Measurements from ENCODE around the gene SPDYE1.

The SPDYE1 gene

GRCh38 chr7:44045226-44046014 is 47.7 kb downstream of the SPDYE1 start:
- DNase-seq: no peak

GRCh38 chr7:44046321-44047061 is 48.8 kb downstream of the SPDYE1 start:
- DNase-seq: peak in 2 of 5 donors; percentile 20 to 74

GRCh38 chr7:44048031-44048795 is 50.5 kb downstream of the SPDYE1 start:
- no peak for DNase-seq

DNA sequence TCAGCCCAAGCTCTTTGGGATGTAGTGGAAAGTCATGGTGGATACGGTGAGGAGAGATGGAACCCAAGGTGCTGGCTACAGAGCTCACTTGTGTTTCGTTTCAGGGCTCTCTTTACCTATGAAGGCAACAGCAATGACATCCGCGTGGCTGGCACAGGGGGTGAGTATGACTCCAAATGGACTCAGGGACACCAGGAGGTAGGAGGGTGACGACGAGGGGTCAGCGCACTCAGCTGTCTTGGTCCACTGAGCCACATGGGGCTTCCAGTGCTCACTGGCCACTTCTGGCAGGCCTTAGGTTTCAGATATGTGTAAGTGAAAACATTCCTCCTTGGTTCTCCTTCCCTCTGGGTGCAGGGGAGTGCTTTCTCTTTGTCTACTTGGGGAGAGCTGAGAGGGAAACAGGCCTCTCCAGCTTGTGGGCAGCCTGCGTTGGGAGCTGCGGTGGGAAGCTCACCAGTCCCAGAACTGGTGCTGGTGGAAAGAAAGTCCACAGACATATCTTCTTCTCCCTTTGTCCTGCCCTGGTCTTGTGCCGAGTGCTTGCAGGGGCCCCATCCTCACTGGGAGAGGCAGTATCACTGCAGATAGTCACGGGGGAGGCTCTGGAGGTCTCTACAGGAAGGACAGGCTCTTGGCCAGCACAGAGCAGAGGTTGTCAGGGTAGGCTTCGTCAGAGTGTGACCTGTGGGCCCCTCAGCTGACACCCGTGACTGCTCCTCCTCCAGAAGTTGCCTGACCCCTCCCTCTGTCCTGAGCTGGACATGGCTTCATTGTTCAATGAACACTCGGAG is 52.6 kb downstream of the SPDYE1 start:
- no peak for DNase-seq

GRCh38 chr7:44050915-44051560 is 53.3 kb downstream of the SPDYE1 start:
- DNase-seq: no peak

GRCh38 chr7:44051611-44052220 is 54.0 kb downstream of the SPDYE1 start:
- DNase-seq: no peak

GRCh38 chr7:44052771-44053365 is 55.2 kb downstream of the SPDYE1 start:
- no peak for DNase-seq

DNA sequence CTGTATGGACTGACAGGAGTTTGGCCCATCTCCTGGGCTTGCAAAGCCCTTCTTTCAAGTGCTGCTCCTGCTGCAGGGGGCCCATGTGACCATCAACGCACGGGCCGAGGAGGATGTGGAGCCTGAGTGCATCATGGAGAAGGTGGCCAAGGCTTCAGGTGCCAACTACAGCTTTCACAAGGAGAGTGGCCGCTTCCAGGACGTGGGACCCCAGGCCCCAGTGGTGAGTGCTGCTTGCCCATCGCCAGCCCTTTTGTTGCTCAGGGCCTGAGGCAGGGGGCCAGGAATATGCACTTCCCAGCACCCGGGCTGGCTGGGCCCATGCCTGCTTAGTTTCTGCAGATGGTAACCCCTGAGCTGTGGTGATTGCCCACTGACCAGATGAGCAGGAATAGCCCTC is 59.0 kb downstream of the SPDYE1 start:
- no peak for DNase-seq

DNA sequence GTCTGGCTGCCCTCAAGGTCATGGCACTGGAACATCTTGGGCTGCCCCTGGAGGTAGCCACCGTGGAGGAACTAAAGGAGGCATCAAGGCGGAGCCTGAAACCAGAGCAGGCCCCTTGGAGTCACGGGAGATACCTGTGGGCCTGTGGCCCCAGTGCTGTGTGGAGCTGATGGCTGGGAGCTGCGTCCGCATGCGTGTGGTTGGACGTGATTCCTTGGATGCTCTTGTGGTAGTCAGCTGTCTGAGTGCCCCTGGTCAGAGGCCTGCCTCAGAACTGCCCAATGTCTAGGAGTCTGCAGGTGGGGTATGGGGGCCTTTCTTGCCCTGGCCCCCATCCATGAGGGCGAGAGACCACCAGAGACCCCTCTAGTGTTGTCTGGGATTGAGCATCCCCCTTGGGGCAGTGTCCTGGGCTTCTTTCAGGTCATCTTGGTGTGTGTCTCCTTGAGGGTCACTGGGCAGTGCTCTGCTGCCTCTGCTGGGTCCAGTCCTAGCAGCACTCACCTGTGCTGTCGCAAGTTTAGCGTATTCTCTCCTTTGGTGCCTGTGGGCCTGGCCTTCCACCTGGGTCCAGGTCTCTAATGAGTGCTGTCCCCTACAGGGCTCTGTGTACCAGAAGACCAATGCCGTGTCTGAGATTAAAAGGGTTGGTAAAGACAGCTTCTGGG is 59.6 kb downstream of the SPDYE1 start:
- no peak for DNase-seq

DNA sequence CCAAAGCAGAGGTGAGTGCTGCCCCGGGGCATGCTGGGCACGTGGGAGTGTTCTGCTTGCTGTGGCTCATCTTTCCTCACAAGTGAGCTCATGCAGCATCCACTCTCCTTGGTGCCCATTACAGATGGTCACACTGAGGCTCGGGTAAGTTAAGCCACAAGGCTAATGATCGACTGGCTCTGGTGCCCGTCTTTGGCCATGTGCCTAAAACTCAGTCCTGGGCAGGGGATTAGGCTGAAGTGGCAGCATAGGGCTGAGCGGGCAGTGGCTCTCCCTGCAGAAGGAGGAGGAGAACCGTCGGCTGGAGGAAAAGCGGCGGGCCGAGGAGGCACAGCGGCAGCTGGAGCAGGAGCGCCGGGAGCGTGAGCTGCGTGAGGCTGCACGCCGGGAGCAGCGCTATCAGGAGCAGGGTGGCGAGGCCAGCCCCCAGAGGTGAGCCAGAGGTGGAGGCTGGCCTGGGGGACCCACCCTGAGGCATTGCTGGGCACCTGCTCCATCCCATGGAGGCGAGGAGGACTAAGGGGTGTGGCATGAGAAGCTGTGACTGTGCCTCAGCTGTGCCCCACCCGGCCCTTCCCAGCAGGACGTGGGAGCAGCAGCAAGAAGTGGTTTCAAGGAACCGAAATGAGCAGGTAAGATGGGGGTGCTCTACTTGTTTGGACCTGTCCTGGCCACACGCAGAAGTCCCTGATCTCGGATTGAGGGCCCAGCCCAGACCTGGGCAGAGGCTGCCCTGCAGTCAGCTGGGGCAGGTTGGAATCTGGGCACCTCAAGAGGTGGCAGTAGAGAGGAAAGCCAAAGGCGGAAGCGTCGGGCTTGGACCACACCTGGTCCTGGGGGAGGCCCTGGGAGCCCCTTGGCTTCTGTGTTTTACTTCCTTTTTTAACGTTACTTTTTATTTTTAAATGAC is 60.4 kb downstream of the SPDYE1 start:
- DNase-seq: no peak

- no peak for DNase-seq
Observed at GRCh38 chr7:44058759-44059218, 61.1 kb downstream of the SPDYE1 start.

DNA sequence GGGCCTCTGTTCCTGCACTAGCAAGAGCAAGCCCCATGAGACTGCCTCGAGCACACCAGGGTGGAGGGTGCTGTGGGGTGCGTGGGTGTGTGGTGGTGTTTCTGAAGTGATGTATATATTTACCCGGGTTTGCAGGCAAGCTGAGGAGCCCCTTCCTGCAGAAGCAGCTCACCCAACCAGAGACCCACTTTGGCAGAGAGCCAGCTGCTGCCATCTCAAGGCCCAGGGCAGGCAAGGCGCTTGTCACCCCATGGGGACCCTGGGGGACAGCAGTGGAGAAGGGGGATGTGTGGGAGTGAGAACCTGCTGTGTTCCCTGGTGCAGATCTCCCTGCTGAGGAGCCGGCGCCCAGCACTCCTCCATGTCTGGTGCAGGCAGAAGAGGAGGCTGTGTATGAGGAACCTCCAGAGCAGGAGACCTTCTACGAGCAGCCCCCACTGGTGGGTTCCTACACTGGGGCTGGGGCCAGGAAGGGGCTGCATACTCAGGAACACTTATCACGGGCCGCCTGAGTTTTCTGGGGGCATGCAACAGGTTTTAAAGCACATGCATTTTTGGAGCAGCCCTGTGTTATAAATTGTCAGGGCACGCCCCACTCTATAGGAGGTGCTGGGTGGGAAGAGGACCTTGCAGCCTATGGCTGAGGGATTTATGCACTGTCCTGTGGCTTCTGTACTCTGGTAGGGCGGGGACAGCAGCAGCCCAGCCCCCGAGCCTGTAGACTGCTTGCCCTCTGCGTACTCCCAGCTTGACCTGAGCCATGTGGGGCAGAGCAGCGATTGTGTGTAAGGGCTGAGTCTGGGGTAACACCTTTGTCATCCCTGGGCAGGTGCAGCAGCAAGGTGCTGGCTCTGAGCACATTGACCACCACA is 61.8 kb downstream of the SPDYE1 start:
- no peak for DNase-seq

Data from T-helper 1 cell (primary cell).